GM18505 (cell line): Measurements from ENCODE around the gene FAM149B1.
A peak's percentile ranks its signal among the peaks of the same experiment; 100 is the strongest.

Experiments
- ATAC-seq: cut with Tn5 transposase; IDR thresholded peaks from one replicate; pipeline ENCODE4 v1.9.1; 2021; ENCODE audit not compliant: unreplicated experiment
- POLR2A ChIP-seq: IDR thresholded peaks from 4 replicates; pipeline ENCODE4 v1.6.1; 2011; ENCODE audit warnings: borderline replicate concordance; ENCODE audit not compliant: insufficient read depth, insufficient read length; ENCODE audit errors: extremely low read depth

FAM149B1 gene

GRCh38 chr10:73226663-73227062 is 58.7 kb downstream of the FAM149B1 start:
- no peak for TF ChIP-seq POLR2A
- no peak for ATAC-seq

- no peak for ATAC-seq
- TF ChIP-seq POLR2A = no peak
These were observed 60.3 kb downstream of the FAM149B1 start for GRCh38 chr10:73228247-73228646.

GRCh38 chr10:73229567-73229966 is 61.6 kb downstream of the FAM149B1 start:
- no peak for TF ChIP-seq POLR2A
- no peak for ATAC-seq

GRCh38 chr10:73232887-73233286 is 65.0 kb downstream of the FAM149B1 start:
- ATAC-seq = no peak
- TF ChIP-seq POLR2A = no peak

DNA sequence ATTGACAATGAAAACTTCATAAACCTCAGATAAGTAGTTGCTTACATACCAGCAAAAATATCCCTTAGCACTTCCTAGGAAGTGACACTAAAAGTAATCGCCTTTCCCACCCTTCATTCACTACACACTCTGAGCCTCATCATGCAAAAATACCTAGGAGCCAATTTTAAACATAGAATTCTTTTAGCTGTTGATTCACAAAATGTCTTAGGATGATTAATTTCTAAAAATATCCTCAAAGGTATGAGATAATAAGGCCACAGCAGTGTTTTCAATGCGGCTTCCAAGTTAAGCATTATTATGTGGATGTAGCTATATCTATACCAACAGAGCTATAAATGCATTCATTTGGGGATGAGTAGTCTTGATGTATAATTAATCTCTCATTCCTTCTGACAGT is 66.0 kb downstream of the FAM149B1 start:
- ATAC-seq = no peak
- TF ChIP-seq POLR2A = no peak

GRCh38 chr10:73234695-73235094 is 66.8 kb downstream of the FAM149B1 start:
- no peak for ATAC-seq

GRCh38 chr10:73238990-73239566 is 71.2 kb downstream of the FAM149B1 start:
- TF ChIP-seq POLR2A = no peak
- ATAC-seq = no peak

More at GRCh38 chr10:73234695-73235094, 66.8 kb downstream of the FAM149B1 start:
- no peak for TF ChIP-seq POLR2A

GRCh38 chr10:73239908-73240307 is 72.0 kb downstream of the FAM149B1 start:
- ATAC-seq = no peak

GRCh38 chr10:73244866-73245477 is 77.1 kb downstream of the FAM149B1 start:
- TF ChIP-seq POLR2A = no peak
- ATAC-seq = no peak

More at GRCh38 chr10:73239908-73240307, 72.0 kb downstream of the FAM149B1 start:
- TF ChIP-seq POLR2A = no peak

- TF ChIP-seq POLR2A = no peak
- no peak for ATAC-seq
These were observed 78.4 kb downstream of the FAM149B1 start for GRCh38 chr10:73246322-73246645.

DNA sequence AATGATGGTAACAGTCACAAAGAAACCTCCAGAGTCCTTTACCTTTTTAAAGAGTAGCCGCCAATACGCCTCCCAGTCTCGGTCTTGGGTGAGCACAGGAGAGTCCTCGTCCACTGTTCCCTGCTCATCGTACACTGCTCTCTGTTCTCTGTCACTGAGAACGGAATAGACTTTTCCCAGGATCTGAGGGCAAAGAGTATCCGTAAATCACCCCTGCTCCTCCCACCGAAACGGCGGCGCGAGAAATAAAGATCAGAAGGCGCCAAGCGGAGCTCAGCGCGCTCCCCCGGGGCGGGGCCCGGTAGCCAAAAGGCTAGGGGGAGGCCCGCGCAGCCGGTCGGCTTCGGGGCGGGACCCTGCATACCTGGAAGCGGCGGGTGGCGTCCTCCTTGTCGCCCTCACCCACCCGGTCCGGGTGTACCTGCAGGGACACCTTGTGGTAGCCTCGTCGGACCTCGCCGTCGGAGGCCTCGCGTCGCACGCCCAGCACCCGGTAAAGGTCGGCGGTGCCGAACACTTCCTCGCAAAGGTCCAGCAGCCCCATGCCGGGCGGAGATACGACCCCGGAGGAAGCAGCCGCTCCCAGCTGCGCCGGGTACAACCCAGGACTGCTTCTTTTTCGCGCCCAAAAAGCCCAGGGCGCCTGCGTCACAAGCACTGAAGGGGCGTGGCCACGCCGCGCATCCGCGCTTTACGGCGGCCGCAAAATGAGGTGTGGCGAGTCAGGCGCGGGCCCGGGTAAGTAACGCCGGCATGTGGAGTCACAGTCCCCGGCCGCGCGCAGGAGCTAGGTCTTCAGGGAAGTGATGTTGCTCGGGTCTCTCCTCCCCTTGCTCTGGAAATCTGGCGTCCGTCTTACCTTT is 79.0 kb downstream of the FAM149B1 start, which contains the start of gene DNAJC9:
Gene DNAJC9, minus strand, starts transcription at position 610 of the 863 bp plus-strand sequence. Its CDS starts 66 bp downstream, at position 544.
- peak; percentile 85 for ATAC-seq
- peak; percentile 97 for TF ChIP-seq POLR2A

DNA sequence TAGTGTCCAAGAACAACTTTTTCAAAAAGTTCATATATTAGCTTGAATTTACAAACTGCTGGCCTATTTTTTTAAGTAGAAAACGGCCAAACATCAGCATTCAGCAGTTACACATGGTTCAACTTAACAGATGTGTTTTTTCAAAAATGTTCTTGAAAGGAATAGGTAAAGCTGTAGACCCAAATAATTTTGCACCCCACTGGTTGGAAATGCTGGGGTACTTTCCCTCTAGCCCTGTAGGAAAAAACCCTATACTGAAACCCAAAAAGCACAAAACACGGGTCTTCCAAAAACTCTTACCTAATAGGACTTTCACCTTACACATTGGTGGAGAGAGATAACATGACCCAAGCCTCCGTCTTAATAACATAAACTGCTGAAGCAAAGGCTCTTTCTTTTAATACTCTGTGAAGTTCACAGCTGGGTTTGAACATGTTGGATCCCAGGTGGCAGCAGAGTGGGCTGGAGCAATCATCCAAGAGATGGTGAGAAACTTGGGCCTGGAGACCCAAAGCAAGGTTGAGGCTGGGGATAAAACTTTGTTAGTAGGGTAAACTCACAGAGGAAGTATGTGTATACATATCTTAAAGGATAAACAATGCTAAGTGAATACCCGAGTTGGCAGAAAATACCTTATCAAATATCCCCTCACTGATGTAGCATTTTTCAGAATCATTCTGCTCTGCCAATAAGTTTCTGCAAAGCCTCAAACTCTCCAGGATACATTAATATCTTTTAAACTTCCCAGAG is 79.8 kb downstream of the FAM149B1 start:
- no peak for ATAC-seq
- TF ChIP-seq POLR2A = no peak

- ATAC-seq = no peak
- TF ChIP-seq POLR2A = no peak
These were observed 80.4 kb downstream of the FAM149B1 start for GRCh38 chr10:73248259-73248724.

- no peak for ATAC-seq
- no peak for TF ChIP-seq POLR2A
These were observed 83.9 kb downstream of the FAM149B1 start for GRCh38 chr10:73251683-73252444.
